Stomach (tissue), 4 donors: ENCODE measurements around the gene UNC45A.

Experiments used
- CTCF ChIP-seq, 7 experiments: fragments of 450-650 bp in 4 of 7; fragments of 200-600 bp in 3 of 7; sonication (generic) in 3 of 7; IDR thresholded peaks; one replicate each; pipeline ENCODE4 v1.5.1; 2016 to 2019; ENCODE audit warnings: antibody characterized with exemption in 7 of 7, control low read depth in 2 of 7, mild to moderate bottlenecking in 1 of 7
- POLR2A ChIP-seq, 4 donors: fragments of 450-650 bp; IDR thresholded peaks; one replicate each; pipeline ENCODE4 v1.6.1; 2016; ENCODE audit warnings: antibody characterized with exemption in 4 of 4, control low read depth in 2 of 4, mild to moderate bottlenecking in 1 of 4, moderate library complexity in 1 of 4

- TF ChIP-seq POLR2A (IDR thresholded peaks at IDR 0.05), result no peak
- TF ChIP-seq CTCF (IDR thresholded peaks at IDR 0.05), result no peak
Observed at GRCh38 chr15:90889736-90890456, 45.2 kb upstream of the UNC45A start.
